HepG2 (cell line): ENCODE data around the gene LRTM2. TPM values are rescaled to one million over a fixed set of nuclear protein-coding genes. Genes with fewer than 3 reads are reported as not detected.

Experiments
- ATAC-seq: fragments of 200-7000 bp; cut with Tn5 transposase; 3 replicates; pipeline ENCODE4 v1.9.1; 2020; ENCODE audit warnings: mild to moderate bottlenecking, moderate library complexity
- BruUV-seq: library from RNA; stranded (reverse); fragments of 400-500 nt; replicated peaks from 2 replicates; lab custom pipeline; 2021; lab: Mats Ljungman, UMichigan
- CTCF ChIA-PET: fragments of 300-600 bp; formaldehyde crosslinking; extraction: SDS; loops from one replicate; lab custom pipeline; 2021; ENCODE audit warnings: low total read pairs, inconsistent platforms, low intra/inter-chr PET ratio; lab: Yijun Ruan, JAX
- POLR2A ChIA-PET: fragments of 350-600 bp; sonication (Branson Sonifier 250); formaldehyde crosslinking; loops from one replicate; lab custom pipeline; 2020; ENCODE audit warnings: antibody characterized with exemption, inconsistent platforms; lab: Yijun Ruan, JAX
- DNase-seq: peaks from one replicate; pipeline ENCODE4 v3.0.0-alpha.2; 2015; ENCODE audit warnings: low spot score
- FAIRE-seq: peaks from 3 replicates; lab custom pipeline; 2011; peaks lifted over from hg19 to GRCh38; lab: Jason Lieb, UNC
- H2AFZ ChIP-seq: one replicate; pipeline ENCODE4 v1.6.1; 2011; ENCODE audit warnings: low read length, inconsistent platforms
- H3K27ac ChIP-seq: fragments of 300-600 bp; 3 replicates; pipeline ENCODE4 v1.8.0; 2011; ENCODE audit warnings: mixed run types, mild to moderate bottlenecking, mixed read lengths, low read length, inconsistent platforms; ENCODE audit not compliant: insufficient read depth; ENCODE audit errors: extremely low read length
- H3K27me3 ChIP-seq, 2 experiments: fragments of 200-600 bp in 1 of 2; 2 replicates in 1 of 2; 3 replicates in 1 of 2; pipeline versions ENCODE4 v1.6.0 to v1.8.0; 2011; ENCODE audit warnings: low read length in 2 of 2, mild to moderate bottlenecking in 2 of 2, moderate library complexity in 2 of 2, inconsistent platforms in 1 of 2; ENCODE audit not compliant: insufficient read depth in 2 of 2, control insufficient read depth in 1 of 2
- H3K36me3 ChIP-seq, 2 experiments: fragments of 200-600 bp in 1 of 2; replicated peaks in 1 of 2; 2 replicates in 1 of 2; 3 replicates in 1 of 2; pipeline versions ENCODE4 v1.5.1 to v1.8.0; 2011; ENCODE audit warnings: low read length in 2 of 2, inconsistent platforms in 1 of 2; ENCODE audit not compliant: insufficient read depth in 2 of 2, control insufficient read depth in 1 of 2
- H3K4me1 ChIP-seq: 2 replicates; pipeline ENCODE4 v1.5.1; 2012; ENCODE audit warnings: low read length, inconsistent platforms; ENCODE audit not compliant: insufficient read depth
- H3K4me2 ChIP-seq: 2 replicates; pipeline ENCODE4 v1.6.0; 2011; ENCODE audit warnings: low read depth, low read length, inconsistent platforms
- H3K4me3 ChIP-seq, 3 experiments: fragments of 200-600 bp in 1 of 3; sonication (generic), shearing (Covaris generic) in 1 of 3; replicated peaks in 1 of 3; 2 replicates each; pipeline ENCODE4 v1.5.1; 2011 to 2016; ENCODE audit warnings: low read length in 3 of 3, inconsistent platforms in 2 of 3, low read depth in 2 of 3, mild to moderate bottlenecking in 2 of 3, control low read depth in 1 of 3, mixed read lengths in 1 of 3; ENCODE audit not compliant: insufficient read depth in 1 of 3
- H3K79me2 ChIP-seq: one replicate; pipeline ENCODE4 v1.6.1; 2011; ENCODE audit warnings: low read length, inconsistent platforms; ENCODE audit not compliant: insufficient read depth
- H3K9ac ChIP-seq: 2 replicates; pipeline ENCODE4 v1.6.0; 2011; ENCODE audit warnings: mild to moderate bottlenecking, low read depth, low read length, inconsistent platforms; ENCODE audit not compliant: insufficient read depth
- H3K9me3 ChIP-seq: 2 replicates; pipeline ENCODE4 v1.5.1; 2012; ENCODE audit warnings: mild to moderate bottlenecking, low read length
- H4K20me1 ChIP-seq: 2 replicates; pipeline ENCODE4 v1.6.0; 2011; ENCODE audit warnings: inconsistent platforms, mild to moderate bottlenecking, low read length, moderate library complexity; ENCODE audit not compliant: insufficient read depth
- EP300 ChIP-seq, 3 experiments: sonication (generic) in 1 of 3; formaldehyde crosslinking in 1 of 3; IDR thresholded peaks; 2 replicates each; pipeline versions ENCODE4 v1.5.1 to v1.6.1; 2011 to 2020; ENCODE audit warnings: low read depth in 2 of 3, low read length in 2 of 3, borderline replicate concordance in 1 of 3, improper control_type of control experiment in 1 of 3, mild to moderate bottlenecking in 1 of 3, missing genetic modification reagents in 1 of 3, moderate library complexity in 1 of 3
- KAT7 ChIP-seq: IDR thresholded peaks from 2 replicates; pipeline ENCODE4 v1.6.1; 2018; ENCODE audit warnings: borderline replicate concordance, missing compliant biosample characterization
- PPARG ChIP-seq: conservative IDR thresholded peaks from 2 replicates; pipeline ENCODE4 v1.6.1; 2016; ENCODE audit warnings: missing biosample characterization, missing genetic modification reagents
- TFDP2 ChIP-seq: sonication (generic); formaldehyde crosslinking; IDR thresholded peaks from 2 replicates; pipeline ENCODE4 v1.4.0; 2020; ENCODE audit warnings: missing genetic modification reagents
- WGBS: methylation state at CpG from one replicate; pipeline ENCODE4 v1.1.6; 2017; ENCODE audit warnings: low lambda C conversion rate; 5-methylcytosine and 5-hydroxymethylcytosine counted together
- in situ Hi-C: cut with HindIII; loops from 2 replicates; pipeline ENCODE4 v1.10.0; 2017; ENCODE audit warnings: low pct_unique_long_range_greater_than_20kb; ENCODE audit not compliant: extremely low pct_ligation_motif_present
- intact Hi-C: fragments of 100-400 bp; cut with micrococcal nuclease; formaldehyde crosslinking; loops from one replicate; pipeline ENCODE4 v1.10.0; 2022; ENCODE audit not compliant: unreplicated experiment
- polyA plus RNA-seq, 8 experiments: library from polyadenylated mRNA; depleted of rRNA in 3 of 8; stranded (reverse) in 7 of 8; unstranded in 1 of 8; fragments of >200 nt; fragmentation: Illumina TruSeq in 4 of 8; extraction: Trizol in 4 of 8; gene quantifications; 2 replicates each; pipeline versions ENCODE4 v1.2.1 to v1.2.3, GENCODE V29; 2011 to 2016; ENCODE audit warnings: low read depth in 4 of 8, missing spikeins in 1 of 8, mixed read lengths in 1 of 8; ENCODE audit not compliant: insufficient read depth in 1 of 8
- total RNA-seq, 5 experiments: library from RNA; depleted of rRNA; stranded (reverse); fragments of >200 nt; fragmentation: Illumina TruSeq; extraction: Trizol; gene quantifications; 2 replicates each; pipeline ENCODE4 v1.2.3, GENCODE V29; 2016; ENCODE audit warnings: low read depth in 1 of 5

LRTM2 gene
- total and polyA plus RNA-seq, 2 of the 13 experiments (the other 11 are each of a cell fraction or from before 2014, with no cell fraction given): 0.09 TPM; not detected in 1

DNA sequence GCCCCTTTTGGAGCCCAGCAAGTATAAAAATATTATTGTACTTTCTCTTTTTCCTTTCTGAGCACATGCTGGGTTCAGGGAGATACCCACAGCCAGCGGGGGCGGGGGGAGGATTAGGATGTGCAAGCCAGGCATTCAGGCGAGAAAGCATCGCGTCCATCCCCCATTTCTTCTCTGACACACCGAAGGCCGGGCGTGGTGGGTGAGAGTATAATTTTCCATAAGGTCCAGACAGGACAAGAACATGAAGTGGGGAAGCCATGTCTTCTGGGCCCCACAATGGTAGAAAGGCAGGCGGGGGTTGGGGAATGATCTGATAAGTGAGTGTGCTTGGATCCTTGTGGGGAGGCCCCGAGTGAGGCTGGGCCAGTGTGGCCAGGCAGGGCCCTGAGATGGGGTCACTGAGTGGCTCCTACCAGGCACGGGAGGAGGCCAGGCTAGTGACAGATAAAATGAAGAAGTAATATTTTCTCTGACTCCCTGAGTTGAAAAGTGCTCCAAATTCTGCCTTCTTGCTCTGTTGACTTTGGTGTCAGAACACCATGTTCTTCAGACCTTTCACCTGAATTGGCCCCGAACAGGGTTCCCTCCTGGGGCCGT, 10.7 kb upstream of the LRTM2 start:
- H3K9ac ChIP-seq: no peak overlapping the region
- DNase-seq (no peak), ATAC-seq (no peak), FAIRE-seq (no peak)
- no TSS peak for BruUV-seq
- no peak for TF ChIP-seq TFDP2 (CRISPR knock-in tag)
- no peak for TF ChIP-seq KAT7
- 0 out of 2 replicates have a peak, but pooled peaks have one; percentile 18 for TF ChIP-seq PPARG (CRISPR knock-in tag)
- TF ChIP-seq EP300 (IDR thresholded peaks at IDR 0.05; ENCODE audit: low read depth in 2 of 2, low read length in 2 of 2): 0 out of 4 replicates have a peak, but pooled peaks of 1 of the 2 experiments have one; percentile 11
- TF ChIP-seq EP300 (CRISPR knock-in tag; IDR thresholded peaks at IDR 0.05; ENCODE audit: borderline replicate concordance): no peak
- intact Hi-C loops: no loop called here
- H3K27me3 ChIP-seq: no peaks in the 10 kb centered on the region
- no peaks in the 10 kb centered on the region for H3K36me3 ChIP-seq
- H3K79me2 ChIP-seq: peaks cover 4% of the 10 kb centered on the region
- CTCF ChIA-PET: no interaction called here
- H2AFZ ChIP-seq: no peak overlapping the region
- WGBS: 86% methylated on average over 12 of the region's 13 CpGs
- no peaks in the 10 kb centered on the region for H4K20me1 ChIP-seq
- no peaks in the 10 kb centered on the region for H3K9me3 ChIP-seq
- peak overlapping the region; percentile 75 for H3K27ac ChIP-seq
- H3K4me1 ChIP-seq: peaks cover 91% of the 10 kb centered on the region
- H3K4me2 ChIP-seq: peak overlapping the region; percentile 89
- in situ Hi-C loops: loop anchor here (10.0 kb wide), 1 partner anchor 225 kb away; no protein-coding TSS in a partner anchor
- peak overlapping the region in 1 of 3 experiments; percentile 80; a peak in 1 of 6 replicates for H3K4me3 ChIP-seq
- POLR2A ChIA-PET: interaction anchor here (5.7 kb wide), 1 partner anchor 28 kb away, joined by 31 read pairs; no protein-coding TSS in a partner anchor
